Activated CD8-positive, alpha-beta T cell treated with anti-CD3 and anti-CD28 coated beads for 36 hours (primary cell): Measurements from ENCODE around the gene SPECC1L. TPM values are rescaled to one million over a fixed set of nuclear protein-coding genes. Genes with fewer than 3 reads are reported as not detected.

Experiments used
- ATAC-seq: fragments of 200-7000 bp; cut with Tn5 transposase; one replicate; pipeline ENCODE4 v1.10.0; 2021; ENCODE audit warnings: mild to moderate bottlenecking, moderate library complexity
- CTCF ChIA-PET: fragments of 350-600 bp; sonication (Branson Sonifier 250); formaldehyde crosslinking; loops from one replicate; lab custom pipeline; 2021; ENCODE audit warnings: antibody characterized with exemption; lab: Charles Lee
- POLR2A ChIA-PET: fragments of 350-600 bp; sonication (Branson Sonifier 250); formaldehyde crosslinking; loops from one replicate; lab custom pipeline; 2021; ENCODE audit warnings: antibody characterized with exemption; lab: Charles Lee
- DNase-seq: peaks from one replicate; pipeline ENCODE4 v3.0.0-alpha.2; 2020
- H3K27ac Mint-ChIP-seq: one replicate; pipeline ENCODE4 v1.8.0; 2021; ENCODE audit warnings: mild to moderate bottlenecking, mixed read lengths
- H3K27me3 Mint-ChIP-seq: one replicate; pipeline ENCODE4 v1.8.0; 2021; ENCODE audit warnings: mixed read lengths
- H3K36me3 Mint-ChIP-seq: one replicate; pipeline ENCODE4 v1.8.0; 2021; ENCODE audit warnings: low read depth, mixed read lengths
- H3K4me1 Mint-ChIP-seq: one replicate; pipeline ENCODE4 v1.8.0; 2021; ENCODE audit warnings: low read depth, mixed read lengths
- H3K4me3 Mint-ChIP-seq: one replicate; pipeline ENCODE4 v1.8.0; 2021; ENCODE audit warnings: mild to moderate bottlenecking, moderate library complexity, mixed read lengths
- H3K9me3 Mint-ChIP-seq: one replicate; pipeline ENCODE4 v1.8.0; 2021; ENCODE audit warnings: mixed read lengths
- CTCF ChIP-seq: fragments of 200-600 bp; IDR thresholded peaks from one replicate; pipeline ENCODE4 v1.8.0; 2022; ENCODE audit warnings: antibody characterized with exemption, mild to moderate bottlenecking
- intact Hi-C: fragments of 100-400 bp; cut with micrococcal nuclease; formaldehyde crosslinking; loops from one replicate; pipeline ENCODE4 v1.10.0; 2022
- total RNA-seq, 2 experiments: library from RNA; stranded (reverse); gene quantifications; one replicate each; pipeline ENCODE4 v1.2.3, GENCODE V29; 2021

Gene SPECC1L
- total RNA-seq: 10 to 100 TPM; 38.9 to 39.0 TPM

- Mint-ChIP-seq H3K27me3 (no peaks in the 10 kb centered on the region), H3K4me1 (peaks cover 37% of the 10 kb centered on the region), H3K9me3 (no peaks in the 10 kb centered on the region), H3K4me3 (peak within 1 kb of the TSS; percentile 81), H3K36me3 (peaks cover 3% of the 10 kb centered on the region), H3K27ac (peak within 1 kb of the TSS; percentile 86)
- ATAC-seq (peak; percentile 90), DNase-seq (peak; percentile 90)
- ChIA-PET CTCF (interaction anchor here (2.7 kb wide), 1 partner anchor 114 kb away, joined by 6 read pairs; no protein-coding TSS in a partner anchor), POLR2A (interaction anchor here (0.9 to 2.7 kb wide), 7 partner anchors 14 to 283 kb away, joined by 3 to 25 read pairs (median 3); partner anchors contain the start of gene GUCD1)
- intact Hi-C loops: no loop called here
- no peak for TF ChIP-seq CTCF
Measured at GRCh38 chr22:24270556-24271385, at the start of gene SPECC1L. Gene SPECC1L (plus strand): TSS chr22:24270831. CDS start chr22:24302232, 31,401 bp downstream.

GRCh38 chr22:24224468-24224867, 46.2 kb upstream of the SPECC1L start:
- H3K27me3 Mint-ChIP-seq: no peaks in the 10 kb centered on the region
- intact Hi-C loops: no loop called here
- no peaks in the 10 kb centered on the region for H3K4me1 Mint-ChIP-seq
- DNase-seq: no peak
- peaks cover 1% of the 10 kb centered on the region for H3K9me3 Mint-ChIP-seq
- no peak for ATAC-seq
- no peak overlapping the region for H3K27ac Mint-ChIP-seq
- no peaks in the 10 kb centered on the region for H3K36me3 Mint-ChIP-seq
- POLR2A ChIA-PET: no interaction called here
- no peak for TF ChIP-seq CTCF
- CTCF ChIA-PET: no interaction called here
- no peak overlapping the region for H3K4me3 Mint-ChIP-seq

GRCh38 chr22:24225044-24225601, 45.5 kb upstream of the SPECC1L start:
- no peaks in the 10 kb centered on the region for H3K4me1 Mint-ChIP-seq
- DNase-seq: no peak
- peaks cover 1% of the 10 kb centered on the region for H3K9me3 Mint-ChIP-seq
- intact Hi-C loops: no loop called here
- POLR2A ChIA-PET: no interaction called here
- no peaks in the 10 kb centered on the region for H3K36me3 Mint-ChIP-seq
- no peak overlapping the region for H3K4me3 Mint-ChIP-seq
- CTCF ChIA-PET: interaction anchor here (0.8 kb wide), 1 partner anchor 35 kb away, joined by 3 read pairs; no protein-coding TSS in a partner anchor
- H3K27me3 Mint-ChIP-seq: no peaks in the 10 kb centered on the region
- ATAC-seq: no peak
- no peak overlapping the region for H3K27ac Mint-ChIP-seq
- TF ChIP-seq CTCF: no peak

GRCh38 chr22:24225951-24226350, 44.7 kb upstream of the SPECC1L start:
- Mint-ChIP-seq H3K36me3 (no peaks in the 10 kb centered on the region), H3K27ac (no peak overlapping the region), H3K4me1 (no peaks in the 10 kb centered on the region), H3K9me3 (peaks cover 1% of the 10 kb centered on the region), H3K27me3 (no peaks in the 10 kb centered on the region), H3K4me3 (no peak overlapping the region)
- CTCF ChIA-PET: no interaction called here
- intact Hi-C loops: no loop called here
- ATAC-seq (no peak), DNase-seq (no peak)
- POLR2A ChIA-PET: no interaction called here
- no peak for TF ChIP-seq CTCF
